Caki2 (cell line): ENCODE results near the gene CDCA8. TPM values are rescaled to one million over a fixed set of nuclear protein-coding genes. Genes with fewer than 3 reads are reported as not detected.

Experiments
- DNase-seq: peaks from one replicate; pipeline ENCODE4 v3.0.0-alpha.2; 2015; ENCODE audit warnings: low read depth
- in situ Hi-C: cut with HindIII; loops from 2 replicates; pipeline ENCODE4 v1.10.0; 2016; ENCODE audit warnings: low sequenced_read_pairs, low pct_unique_long_range_greater_than_20kb, mixed read lengths
- total RNA-seq: library from RNA; depleted of rRNA; stranded (reverse); fragments of >200 nt; shearing (Covaris generic); gene quantifications from 2 replicates; pipeline ENCODE4 v1.2.3, GENCODE V29; 2014; ENCODE audit warnings: low replicate concordance; rRNA removed

CDCA8 gene
- total RNA-seq = 9.8 and 14.5 TPM in 2 replicates

- DNase-seq = peak; percentile 95
- in situ Hi-C loops = no loop called here
Observed at GRCh38 chr1:37692078-37692833, at the start of gene CDCA8. CDCA8 (plus strand) TSS chr1:37692516; CDS start chr1:37692691, 175 bp downstream.

GRCh38 chr1:37647281-37647680, 45.0 kb upstream of the CDCA8 start:
- in situ Hi-C loops = no loop called here
- no peak for DNase-seq

- in situ Hi-C loops = no loop called here
Observed at GRCh38 chr1:37650173-37650572, 42.1 kb upstream of the CDCA8 start.

GRCh38 chr1:37650721-37651120, 41.6 kb upstream of the CDCA8 start:
- in situ Hi-C loops = no loop called here
- DNase-seq = no peak

More at GRCh38 chr1:37650173-37650572, 42.1 kb upstream of the CDCA8 start:
- DNase-seq = no peak

GRCh38 chr1:37651803-37652202, 40.5 kb upstream of the CDCA8 start:
- in situ Hi-C loops = no loop called here
- DNase-seq = no peak

- in situ Hi-C loops = no loop called here
- no peak for DNase-seq
Observed at GRCh38 chr1:37652976-37653375, 39.3 kb upstream of the CDCA8 start.

GRCh38 chr1:37653906-37654305, 38.4 kb upstream of the CDCA8 start:
- in situ Hi-C loops = no loop called here

GRCh38 chr1:37655274-37655673, 37.0 kb upstream of the CDCA8 start:
- no peak for DNase-seq
- in situ Hi-C loops = no loop called here

More at GRCh38 chr1:37653906-37654305, 38.4 kb upstream of the CDCA8 start:
- DNase-seq = no peak

- no peak for DNase-seq
- in situ Hi-C loops = no loop called here
Observed at GRCh38 chr1:37656026-37656425, 36.3 kb upstream of the CDCA8 start.

GRCh38 chr1:37656881-37657280, 35.4 kb upstream of the CDCA8 start:
- in situ Hi-C loops = no loop called here

GRCh38 chr1:37657620-37658412, 34.5 kb upstream of the CDCA8 start:
- no peak for DNase-seq
- in situ Hi-C loops = no loop called here

More at GRCh38 chr1:37656881-37657280, 35.4 kb upstream of the CDCA8 start:
- DNase-seq = no peak

GRCh38 chr1:37658486-37658885, 33.8 kb upstream of the CDCA8 start:
- no peak for DNase-seq
- in situ Hi-C loops = no loop called here

GRCh38 chr1:37660664-37661063, 31.7 kb upstream of the CDCA8 start:
- in situ Hi-C loops = no loop called here
- DNase-seq = no peak

- in situ Hi-C loops = no loop called here
- DNase-seq = no peak
Observed at GRCh38 chr1:37661401-37661800, 30.9 kb upstream of the CDCA8 start.

- in situ Hi-C loops = no loop called here
Observed at GRCh38 chr1:37662031-37662755, 30.1 kb upstream of the CDCA8 start.

GRCh38 chr1:37663426-37664000, 28.8 kb upstream of the CDCA8 start:
- in situ Hi-C loops = no loop called here
- no peak for DNase-seq

More at GRCh38 chr1:37662031-37662755, 30.1 kb upstream of the CDCA8 start:
- DNase-seq = no peak

GRCh38 chr1:37666241-37666867, 26.0 kb upstream of the CDCA8 start:
- no peak for DNase-seq
- in situ Hi-C loops = no loop called here
